AG04449 (cell line): ENCODE data around the gene GABRG3.

Source experiments
- CTCF ChIA-PET: fragments of 350-600 bp; formaldehyde crosslinking; extraction: SDS; loops from one replicate; lab custom pipeline; 2021; ENCODE audit warnings: antibody characterized with exemption; lab: Yijun Ruan, JAX
- POLR2A ChIA-PET: fragments of 400-600, 350-600 bp; formaldehyde crosslinking; extraction: SDS; loops from one replicate; lab custom pipeline; 2020; ENCODE audit warnings: antibody characterized with exemption, inconsistent platforms; lab: Yijun Ruan, JAX
- DNase-seq: peaks from one replicate; pipeline ENCODE4 v3.0.0-alpha.2; 2010; ENCODE audit warnings: low read depth, low spot score
- H3K4me3 ChIP-seq: 2 replicates; pipeline ENCODE4 v1.5.1; 2011; ENCODE audit warnings: low read depth, mild to moderate bottlenecking, control low read depth, low read length
- CTCF ChIP-seq: IDR thresholded peaks from one replicate; pipeline ENCODE4 v1.5.1; 2011; ENCODE audit warnings: mild to moderate bottlenecking, moderate library complexity, low read length, control low read depth, inconsistent platforms; ENCODE audit not compliant: insufficient read depth; ENCODE audit errors: missing control alignments

The GABRG3 gene

GRCh38 chr15:27530994-27531393 is 560.0 kb downstream of the GABRG3 start:
- POLR2A ChIA-PET: no interaction called here
- CTCF ChIA-PET: no interaction called here

GRCh38 chr15:27532358-27532757 is 561.4 kb downstream of the GABRG3 start:
- CTCF ChIA-PET: interaction anchor here (0.7 kb wide), 1 partner anchor 174 kb away, joined by 4 read pairs; no protein-coding TSS in a partner anchor
- no peak for DNase-seq
- H3K4me3 ChIP-seq: no peak overlapping the region
- TF ChIP-seq CTCF: no peak
- POLR2A ChIA-PET: no interaction called here

More at GRCh38 chr15:27530994-27531393, 560.0 kb downstream of the GABRG3 start:
- DNase-seq: no peak
- H3K4me3 ChIP-seq: no peak overlapping the region
- TF ChIP-seq CTCF: no peak

- no peak for TF ChIP-seq CTCF
- CTCF ChIA-PET: no interaction called here
- H3K4me3 ChIP-seq: no peak overlapping the region
- no peak for DNase-seq
- POLR2A ChIA-PET: no interaction called here
Observed at GRCh38 chr15:27535445-27536129, 564.6 kb downstream of the GABRG3 start.

- POLR2A ChIA-PET: no interaction called here
- CTCF ChIA-PET: no interaction called here
- no peak overlapping the region for H3K4me3 ChIP-seq
- no peak for TF ChIP-seq CTCF
- DNase-seq: no peak
Observed at GRCh38 chr15:27538325-27538724, 567.3 kb downstream of the GABRG3 start.

- ChIA-PET POLR2A (no interaction called here), CTCF (no interaction called here)
- no peak for DNase-seq
- H3K4me3 ChIP-seq: no peak overlapping the region
- no peak for TF ChIP-seq CTCF
Observed at GRCh38 chr15:27541581-27541980, 570.6 kb downstream of the GABRG3 start.

- TF ChIP-seq CTCF: no peak
- ChIA-PET CTCF (no interaction called here), POLR2A (no interaction called here)
- H3K4me3 ChIP-seq: no peak overlapping the region
- no peak for DNase-seq
Observed at GRCh38 chr15:27545494-27546255, 574.7 kb downstream of the GABRG3 start.
